Right lung (tissue), 5 donors: Measurements from ENCODE around the gene R3HDM2. TPM values are rescaled to one million over a fixed set of nuclear protein-coding genes. Genes with fewer than 3 reads are reported as not detected.

Experiments
- DNase-seq, 2 donors: peaks; one replicate each; pipeline ENCODE4 v3.0.0-alpha.2; 2013
- polyA plus RNA-seq, 5 donors: library from polyadenylated mRNA; unstranded; fragments of 120-200 nt; gene quantifications; one replicate each; pipeline versions ENCODE4 v1.2.1 to v1.2.3, GENCODE V29; 2013; ENCODE audit warnings: inconsistent platforms in 1 of 5, low replicate concordance in 1 of 5; ENCODE audit not compliant: insufficient read length in 5 of 5, insufficient read depth in 1 of 5

The R3HDM2 gene
- polyA plus RNA-seq, 5 donors: 60.9 to 89.4 (median 80.8) TPM

DNA sequence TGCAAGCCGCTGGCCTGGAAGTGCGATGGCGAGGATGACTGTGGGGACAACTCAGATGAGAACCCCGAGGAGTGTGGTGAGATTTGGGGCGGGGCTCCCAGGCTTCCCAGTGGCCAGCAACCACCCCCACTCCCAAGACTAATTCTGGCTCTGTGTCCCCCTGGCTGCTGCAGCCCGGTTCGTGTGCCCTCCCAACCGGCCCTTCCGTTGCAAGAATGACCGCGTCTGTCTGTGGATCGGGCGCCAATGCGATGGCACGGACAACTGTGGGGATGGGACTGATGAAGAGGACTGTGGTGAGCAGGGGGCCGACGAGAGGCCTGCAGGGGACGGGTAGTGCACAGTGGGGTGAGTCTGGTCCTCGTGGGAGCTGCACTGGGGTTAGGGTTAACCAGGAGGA is 226.4 kb downstream of the R3HDM2 start:
- no peak for DNase-seq

DNA sequence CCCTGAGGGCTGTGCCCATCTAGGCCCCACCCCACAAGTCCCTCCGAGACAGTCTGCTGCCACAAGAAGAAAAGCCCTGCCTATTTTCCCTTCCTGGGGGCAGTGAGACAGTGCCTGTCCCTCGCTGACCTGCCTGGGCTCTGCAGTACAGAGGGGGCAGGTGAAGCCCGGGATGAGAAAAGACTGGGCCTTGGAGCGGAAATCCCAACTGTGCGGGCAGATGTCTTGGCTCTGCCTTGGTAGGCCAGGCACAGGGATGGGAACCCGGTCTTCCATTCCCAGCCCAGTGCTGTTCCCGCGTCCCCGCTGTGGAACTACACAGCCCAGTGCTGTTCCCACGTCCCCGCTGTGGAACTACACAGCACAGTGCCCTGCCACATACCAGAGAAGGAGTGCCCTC is 227.1 kb downstream of the R3HDM2 start:
- DNase-seq: no peak

Other genes starting within 250 kb of the R3HDM2 start
- gene NXPH4, start 214.2 kb downstream of the R3HDM2 start, polyA plus RNA-seq: 1 to 10 TPM in 2 of 5 donors, under 1 TPM in 3; 0.52 to 2.0 (median 0.91) TPM
- 10 to 100 TPM; 64.9 to 89.4 (median 73.2) TPM for gene SHMT2, start 201.3 kb downstream of the R3HDM2 start, polyA plus RNA-seq
- gene STAC3, start 179.9 kb downstream of the R3HDM2 start, polyA plus RNA-seq: 10 to 100 TPM in 1 of 5 donors, 1 to 10 TPM in 4; 2.9 to 20.8 (median 4.3) TPM
- under 1 TPM; 0.09 to 0.29 (median 0.21) TPM for gene INHBC, start 3.7 kb upstream of the R3HDM2 start, polyA plus RNA-seq
- 1 to 10 TPM in 2 of 5 donors, under 1 TPM in 3; 0.54 to 1.2 (median 0.90) TPM for gene INHBE, start 24.3 kb upstream of the R3HDM2 start, polyA plus RNA-seq
- gene GLI1, start 28.7 kb upstream of the R3HDM2 start, polyA plus RNA-seq: 10 to 100 TPM; 27.6 to 41.1 (median 34.5) TPM
- gene ARHGAP9, start 48.8 kb upstream of the R3HDM2 start, polyA plus RNA-seq: 1 to 10 TPM; 4.4 to 5.4 (median 5.2) TPM
- gene MARS1, start 57.0 kb upstream of the R3HDM2 start, polyA plus RNA-seq: 100 to 1,000 TPM in 3 of 5 donors, 10 to 100 TPM in 2; 90.0 to 133 (median 109) TPM
- 10 to 100 TPM; 18.1 to 26.4 (median 19.2) TPM for gene DDIT3, start 89.5 kb upstream of the R3HDM2 start, polyA plus RNA-seq
- 10 to 100 TPM; 55.7 to 78.7 (median 72.7) TPM for gene MBD6, start 91.8 kb upstream of the R3HDM2 start, polyA plus RNA-seq
- gene DCTN2, start 116.1 kb upstream of the R3HDM2 start, polyA plus RNA-seq: 100 to 1,000 TPM; 149 to 169 (median 154) TPM
- gene KIF5A, start 119.0 kb upstream of the R3HDM2 start, polyA plus RNA-seq: 1 to 10 TPM; 4.6 to 6.1 (median 5.1) TPM
- gene PIP4K2C, start 160.1 kb upstream of the R3HDM2 start, polyA plus RNA-seq: 10 to 100 TPM; 18.1 to 22.8 (median 20.1) TPM
- gene DTX3, start 173.8 kb upstream of the R3HDM2 start, polyA plus RNA-seq: 10 to 100 TPM; 52.7 to 65.6 (median 61.0) TPM
- 10 to 100 TPM; 38.6 to 50.4 (median 46.4) TPM for gene ARHGEF25, start 180.4 kb upstream of the R3HDM2 start, polyA plus RNA-seq
- gene B4GALNT1, start 202.2 kb upstream of the R3HDM2 start, polyA plus RNA-seq: 1 to 10 TPM in 4 of 5 donors, under 1 TPM in 1; 0.82 to 1.7 (median 1.6) TPM